HG02763 (cell line): Measurements from ENCODE around the gene SNHG17.

ENCODE experiments used
- ATAC-seq: cut with Tn5 transposase; IDR thresholded peaks from one replicate; pipeline ENCODE4 v1.9.1; 2021; ENCODE audit warnings: mild to moderate bottlenecking, moderate library complexity; ENCODE audit not compliant: unreplicated experiment

The SNHG17 gene

GRCh38 chr20:38377039-38377685, 58.0 kb downstream of the SNHG17 start:
- ATAC-seq: no peak

GRCh38 chr20:38373898-38374297, 61.2 kb downstream of the SNHG17 start:
- no peak for ATAC-seq

GRCh38 chr20:38373231-38373867, 61.8 kb downstream of the SNHG17 start:
- no peak for ATAC-seq

GRCh38 chr20:38372806-38373205, 62.3 kb downstream of the SNHG17 start:
- ATAC-seq: no peak
